KMS-11 (cell line): ENCODE results near the gene PEBP1.

Experiments
- H2AFZ ChIP-seq: fragments of 200-600 bp; sonication (generic); 2 replicates; pipeline ENCODE4 v1.6.1; 2016; ENCODE audit warnings: antibody characterized with exemption, mixed run types, low read depth
- H3K27ac ChIP-seq: fragments of 200-600 bp; sonication (generic); 2 replicates; pipeline ENCODE4 v1.6.1; 2016; ENCODE audit warnings: mild to moderate bottlenecking, mixed run types
- H3K27me3 ChIP-seq: fragments of 200-600 bp; sonication (generic); 2 replicates; pipeline ENCODE4 v1.6.1; 2017; ENCODE audit warnings: mild to moderate bottlenecking, low read depth, mixed run types, moderate library complexity; ENCODE audit not compliant: insufficient read depth
- H3K36me3 ChIP-seq: fragments of 200-600 bp; sonication (generic); 2 replicates; pipeline ENCODE4 v1.6.1; 2017; ENCODE audit warnings: mild to moderate bottlenecking, mixed run types; ENCODE audit not compliant: insufficient read depth
- H3K4me1 ChIP-seq: fragments of 200-600 bp; sonication (generic); 2 replicates; pipeline ENCODE4 v1.6.1; 2016; ENCODE audit warnings: mild to moderate bottlenecking, low read depth, mixed run types; ENCODE audit not compliant: poor library complexity, severe bottlenecking
- H3K4me2 ChIP-seq: fragments of 200-600 bp; sonication (generic); 2 replicates; pipeline ENCODE4 v1.7.0; 2016; ENCODE audit warnings: mild to moderate bottlenecking, mixed run types
- H3K4me3 ChIP-seq: fragments of 200-600 bp; sonication (generic); IDR thresholded peaks from 2 replicates; pipeline ENCODE4 v1.6.1; 2017; ENCODE audit warnings: low read depth, low read length, mixed read lengths; ENCODE audit not compliant: insufficient read depth
- H3K79me2 ChIP-seq: fragments of 200-600 bp; sonication (generic); 2 replicates; pipeline ENCODE4 v1.6.1; 2016; ENCODE audit warnings: low read depth, mixed run types; ENCODE audit not compliant: insufficient read depth
- H3K9ac ChIP-seq: fragments of 200-600 bp; sonication (generic); 2 replicates; pipeline ENCODE4 v1.6.1; 2016; ENCODE audit warnings: mild to moderate bottlenecking, mixed run types
- H4K20me1 ChIP-seq: fragments of 200-600 bp; sonication (generic); 2 replicates; pipeline ENCODE4 v1.6.1; 2016; ENCODE audit warnings: mild to moderate bottlenecking, mixed run types; ENCODE audit not compliant: insufficient read depth
- TF ChIP-seq, protein P1 (sequence below): fragments of 200-600 bp; sonication (generic); conservative IDR thresholded peaks from 2 replicates; pipeline ENCODE4 v1.6.1; 2017; ENCODE audit warnings: low read depth, mild to moderate bottlenecking, antibody characterized with exemption, low read length, moderate library complexity, mixed read lengths

PEBP1 gene

GRCh38 chr12:118187751-118188435 is 52.0 kb downstream of the PEBP1 start:
- Histone ChIP-seq H4K20me1 (no peaks in the 10 kb centered on the region), H3K4me1 (peaks cover 12% of the 10 kb centered on the region), H2AFZ (no peak overlapping the region), H3K79me2 (no peaks in the 10 kb centered on the region), H3K9ac (no peak overlapping the region), H3K27me3 (no peaks in the 10 kb centered on the region), H3K4me2 (no peak overlapping the region), H3K36me3 (no peaks in the 10 kb centered on the region), H3K27ac (no peak overlapping the region), H3K4me3 (no peak overlapping the region)
- TF ChIP-seq, protein P1, sequence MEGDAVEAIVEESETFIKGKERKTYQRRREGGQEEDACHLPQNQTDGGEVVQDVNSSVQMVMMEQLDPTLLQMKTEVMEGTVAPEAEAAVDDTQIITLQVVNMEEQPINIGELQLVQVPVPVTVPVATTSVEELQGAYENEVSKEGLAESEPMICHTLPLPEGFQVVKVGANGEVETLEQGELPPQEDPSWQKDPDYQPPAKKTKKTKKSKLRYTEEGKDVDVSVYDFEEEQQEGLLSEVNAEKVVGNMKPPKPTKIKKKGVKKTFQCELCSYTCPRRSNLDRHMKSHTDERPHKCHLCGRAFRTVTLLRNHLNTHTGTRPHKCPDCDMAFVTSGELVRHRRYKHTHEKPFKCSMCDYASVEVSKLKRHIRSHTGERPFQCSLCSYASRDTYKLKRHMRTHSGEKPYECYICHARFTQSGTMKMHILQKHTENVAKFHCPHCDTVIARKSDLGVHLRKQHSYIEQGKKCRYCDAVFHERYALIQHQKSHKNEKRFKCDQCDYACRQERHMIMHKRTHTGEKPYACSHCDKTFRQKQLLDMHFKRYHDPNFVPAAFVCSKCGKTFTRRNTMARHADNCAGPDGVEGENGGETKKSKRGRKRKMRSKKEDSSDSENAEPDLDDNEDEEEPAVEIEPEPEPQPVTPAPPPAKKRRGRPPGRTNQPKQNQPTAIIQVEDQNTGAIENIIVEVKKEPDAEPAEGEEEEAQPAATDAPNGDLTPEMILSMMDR, result no peak

DNA sequence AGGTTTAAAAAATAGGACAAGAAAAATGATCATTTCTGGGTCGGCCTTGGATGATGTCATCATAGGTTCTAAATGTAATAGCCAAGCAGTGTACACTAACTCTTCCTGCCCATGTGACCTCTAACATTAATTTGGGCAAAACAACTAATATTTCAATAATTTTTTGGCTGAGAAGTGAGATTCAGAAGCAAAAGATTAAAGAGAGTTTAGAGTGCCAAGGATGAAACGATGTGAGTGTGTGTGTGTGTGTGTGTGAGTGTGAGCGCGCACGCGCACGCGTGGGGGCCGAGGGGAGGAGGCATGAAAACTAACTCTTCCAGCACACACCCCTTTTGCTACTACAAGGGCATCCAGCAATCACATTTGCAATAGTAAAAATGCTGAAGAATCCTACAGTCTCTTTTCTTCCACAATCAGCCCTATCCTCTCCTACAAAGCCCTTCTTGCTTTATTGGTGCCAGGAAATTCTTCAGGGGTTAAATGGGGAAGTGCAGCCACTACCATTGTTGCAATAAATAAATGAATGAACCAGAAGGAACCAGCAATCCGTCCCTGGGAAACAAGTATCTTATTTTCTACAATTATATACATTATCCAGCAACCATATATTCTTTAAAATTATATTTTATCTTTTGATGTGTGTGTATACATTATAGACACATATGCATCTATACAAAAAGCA is 52.9 kb downstream of the PEBP1 start:
- H3K4me3 ChIP-seq, result no peak overlapping the region
- TF ChIP-seq, protein P1, result no peak
- H3K36me3 ChIP-seq, result no peaks in the 10 kb centered on the region
- H3K4me2 ChIP-seq, result no peak overlapping the region
- H3K79me2 ChIP-seq, result no peaks in the 10 kb centered on the region
- no peaks in the 10 kb centered on the region for H3K27me3 ChIP-seq
- no peak overlapping the region for H3K9ac ChIP-seq
- H3K27ac ChIP-seq, result no peak overlapping the region
- H3K4me1 ChIP-seq, result peaks cover 5% of the 10 kb centered on the region
- H2AFZ ChIP-seq, result no peak overlapping the region
- H4K20me1 ChIP-seq, result no peaks in the 10 kb centered on the region

DNA sequence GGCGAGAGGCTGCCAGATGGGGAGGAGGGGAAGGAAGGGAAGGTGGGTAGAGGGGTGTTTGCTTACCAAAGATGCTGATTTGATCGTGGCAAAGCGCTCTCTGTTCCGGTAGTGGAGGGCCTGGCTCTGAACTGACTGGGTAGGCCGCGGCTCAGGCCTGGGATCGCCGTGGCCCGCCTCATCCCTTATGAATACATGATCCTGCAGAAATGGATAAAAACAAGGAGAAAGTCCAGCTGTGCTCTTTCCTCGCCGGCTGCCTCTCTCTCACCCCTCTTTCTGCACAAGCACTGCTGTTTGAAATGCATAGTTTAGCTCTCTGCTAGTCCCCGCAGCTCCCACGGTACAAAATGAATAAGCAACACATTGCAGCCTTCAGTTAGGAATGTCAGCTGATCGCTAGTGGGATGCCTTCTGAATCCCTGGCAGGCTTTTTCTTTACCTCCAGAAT is 53.8 kb downstream of the PEBP1 start:
- Histone ChIP-seq H3K9ac (no peak overlapping the region), H3K79me2 (no peaks in the 10 kb centered on the region), H3K4me1 (peaks cover 5% of the 10 kb centered on the region), H3K27ac (no peak overlapping the region), H2AFZ (no peak overlapping the region), H3K36me3 (no peaks in the 10 kb centered on the region), H3K27me3 (no peaks in the 10 kb centered on the region), H3K4me3 (no peak overlapping the region), H4K20me1 (no peaks in the 10 kb centered on the region), H3K4me2 (no peak overlapping the region)
- TF ChIP-seq, protein P1, result no peak

DNA sequence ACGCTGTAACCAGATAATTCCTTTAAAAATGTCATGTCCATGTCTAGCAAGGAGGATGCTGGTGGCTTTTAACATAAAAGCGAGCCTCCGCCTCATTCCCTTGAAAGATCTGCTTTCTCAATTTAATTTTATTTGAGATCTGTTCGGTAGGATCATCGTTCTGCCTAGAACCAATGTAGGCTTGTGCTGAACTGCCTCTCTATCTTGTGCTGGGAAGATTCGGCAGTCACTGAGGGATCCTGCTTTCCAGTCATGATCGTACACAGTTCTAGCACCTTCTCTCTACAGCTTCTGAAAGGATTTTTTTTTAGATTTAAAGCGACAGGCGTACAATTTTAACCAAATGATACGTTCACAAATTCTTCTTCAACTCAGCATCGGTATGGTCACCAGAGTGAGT is 54.3 kb downstream of the PEBP1 start:
- Histone ChIP-seq H3K27ac (no peak overlapping the region), H3K79me2 (no peaks in the 10 kb centered on the region), H3K27me3 (no peaks in the 10 kb centered on the region), H3K4me1 (peaks cover 5% of the 10 kb centered on the region), H3K4me3 (no peak overlapping the region), H2AFZ (no peak overlapping the region), H3K4me2 (no peak overlapping the region), H3K36me3 (no peaks in the 10 kb centered on the region), H3K9ac (no peak overlapping the region), H4K20me1 (no peaks in the 10 kb centered on the region)
- TF ChIP-seq, protein P1, result no peak
